Measurements from ENCODE around the gene KCNIP1. TPM values are rescaled to one million over a fixed set of nuclear protein-coding genes. Genes with fewer than 3 reads are reported as not detected.

Gene KCNIP1
- total RNA-seq, 1 donor from 2014 or later: not detected

- no peaks in the 10 kb centered on the region for H3K9me3 ChIP-seq
- H3K27ac ChIP-seq: no peak overlapping the region
- no peak for DNase-seq (ENCODE audit: extremely low spot score in 2 of 2)
- no peaks in the 10 kb centered on the region for H3K36me3 ChIP-seq
- H3K4me1 ChIP-seq: peaks cover 24% of the 10 kb centered on the region
- no peak overlapping the region for H3K4me3 ChIP-seq
- no peaks in the 10 kb centered on the region for H3K27me3 ChIP-seq
- TF ChIP-seq CTCF (IDR thresholded peaks at IDR 0.05) (no peak), POLR2AphosphoS5 (IDR thresholded peaks at IDR 0.05; ENCODE audit: insufficient read depth in 1 of 2, low read depth in 1 of 2) (no peak), POLR2A (IDR thresholded peaks at IDR 0.05) (no peak)
- intact Hi-C loops (cut with DNase I): no loop called here
Observed at GRCh38 chr5:170630226-170630625, 126.4 kb downstream of the KCNIP1 start.

DNA sequence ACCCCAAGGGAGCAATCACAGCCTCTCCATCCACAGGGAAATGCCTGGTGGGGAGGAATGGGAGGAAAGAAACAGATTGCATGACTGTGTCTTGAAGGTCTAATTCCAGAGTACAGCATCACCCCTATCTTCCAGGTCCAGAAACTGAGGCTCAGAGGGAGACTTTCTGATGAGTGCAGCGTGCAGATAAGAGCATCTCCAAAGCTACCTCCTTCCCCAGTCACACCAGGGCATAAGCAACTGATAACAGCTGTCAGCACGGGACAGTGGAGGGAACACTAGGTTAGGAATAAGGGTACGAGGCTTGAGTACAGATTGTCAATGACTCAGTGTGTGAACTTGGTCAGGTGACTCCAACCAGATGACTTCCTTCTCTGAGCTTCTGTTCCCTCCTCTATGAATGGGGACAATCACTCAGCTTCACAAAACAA lies 126.9 kb downstream of the KCNIP1 start:
- Histone ChIP-seq H3K27ac (no peak overlapping the region), H3K4me3 (no peak overlapping the region), H3K36me3 (no peaks in the 10 kb centered on the region), H3K4me1 (peaks cover 24% of the 10 kb centered on the region), H3K9me3 (no peaks in the 10 kb centered on the region), H3K27me3 (no peaks in the 10 kb centered on the region)
- no peak for DNase-seq (ENCODE audit: extremely low spot score in 2 of 2)
- intact Hi-C loops (cut with DNase I): no loop called here
- TF ChIP-seq CTCF (IDR thresholded peaks at IDR 0.05): no peak
- TF ChIP-seq POLR2A (IDR thresholded peaks at IDR 0.05): no peak

DNA sequence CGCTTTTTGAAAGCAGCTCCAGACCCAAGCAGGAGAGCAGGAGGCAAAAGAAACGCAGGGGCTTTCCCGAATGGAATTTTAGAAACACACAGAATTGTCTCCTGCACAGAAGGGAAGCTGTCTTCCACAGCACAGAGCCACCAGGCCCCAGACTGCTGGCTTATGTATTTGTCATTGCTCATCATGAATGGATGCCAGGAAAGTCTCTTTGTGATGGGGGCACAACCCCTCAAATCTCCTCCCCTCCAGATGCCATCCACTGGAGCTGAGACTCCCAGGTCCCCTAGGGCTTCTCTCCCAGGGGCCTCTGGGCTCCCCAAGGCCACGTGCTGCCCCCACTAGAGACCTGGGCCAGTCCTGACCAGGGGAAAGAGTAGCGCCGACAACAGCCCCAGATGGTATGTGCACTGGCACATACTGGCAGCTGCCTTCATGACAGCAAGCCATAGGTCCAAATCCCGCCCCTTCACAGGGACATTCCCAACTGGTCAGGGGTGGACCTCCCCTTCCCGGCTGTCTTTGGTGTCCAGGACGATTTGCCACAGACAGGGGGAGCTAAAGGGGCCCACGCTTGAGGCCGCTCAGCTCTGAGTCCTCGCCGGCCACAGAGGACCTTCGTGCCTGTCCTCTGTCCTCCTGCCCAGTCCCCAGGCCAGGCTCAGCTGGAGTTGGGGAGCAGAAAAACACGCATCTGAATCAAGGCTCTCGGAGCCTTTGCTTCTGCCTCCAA lies 127.8 kb downstream of the KCNIP1 start:
- peaks cover 24% of the 10 kb centered on the region for H3K4me1 ChIP-seq
- intact Hi-C loops (cut with DNase I): no loop called here
- no peak overlapping the region for H3K4me3 ChIP-seq
- no peak for DNase-seq (ENCODE audit: extremely low spot score in 2 of 2)
- no peaks in the 10 kb centered on the region for H3K9me3 ChIP-seq
- H3K36me3 ChIP-seq: no peaks in the 10 kb centered on the region
- no peaks in the 10 kb centered on the region for H3K27me3 ChIP-seq
- no peak for TF ChIP-seq CTCF (IDR thresholded peaks at IDR 0.05)
- no peak for TF ChIP-seq POLR2AphosphoS5 (IDR thresholded peaks at IDR 0.05; ENCODE audit: insufficient read depth in 1 of 2, low read depth in 1 of 2)
- no peak for TF ChIP-seq POLR2A (IDR thresholded peaks at IDR 0.05)
- no peak overlapping the region for H3K27ac ChIP-seq

GRCh38 chr5:170632266-170632984 lies 128.6 kb downstream of the KCNIP1 start:
- DNase-seq (ENCODE audit: extremely low spot score in 2 of 2): no peak
- intact Hi-C loops (cut with DNase I): no loop called here

More at GRCh38 chr5:170632266-170632984, 128.6 kb downstream of the KCNIP1 start:
- Histone ChIP-seq H3K9me3 (no peaks in the 10 kb centered on the region), H3K4me3 (peak overlapping the region in 1 of 2 donors; percentile 32), H3K27ac (peak overlapping the region; percentile 77), H3K27me3 (no peaks in the 10 kb centered on the region), H3K36me3 (no peaks in the 10 kb centered on the region), H3K4me1 (peaks cover 24% of the 10 kb centered on the region)
- no peak for TF ChIP-seq CTCF (IDR thresholded peaks at IDR 0.05)
- TF ChIP-seq POLR2A (IDR thresholded peaks at IDR 0.05): no peak
- no peak for TF ChIP-seq POLR2AphosphoS5 (IDR thresholded peaks at IDR 0.05; ENCODE audit: insufficient read depth in 1 of 2, low read depth in 1 of 2)
